Activated naive CD8-positive, alpha-beta T cell treated with anti-CD3 and anti-CD28 coated beads for 36 hours (primary cell): ENCODE data around the gene ANKRD31. TPM values are rescaled to one million over a fixed set of nuclear protein-coding genes. Genes with fewer than 3 reads are reported as not detected.
A peak's percentile ranks its signal among the peaks of the same experiment; 100 is the strongest.
"Not testable (repeated sequence)": the region's sequence is repeated elsewhere in the genome, so short reads cannot be mapped to it uniquely, and the experiment has no call there.

Experiments
- DNase-seq: peaks from one replicate; pipeline ENCODE4 v3.0.0; 2021
- H3K27ac Mint-ChIP-seq: one replicate; pipeline ENCODE4 v1.8.0; 2022; ENCODE audit warnings: mild to moderate bottlenecking, moderate library complexity, mixed read lengths
- H3K27me3 Mint-ChIP-seq: one replicate; pipeline ENCODE4 v1.8.0; 2022; ENCODE audit warnings: mild to moderate bottlenecking, mixed read lengths
- H3K36me3 Mint-ChIP-seq: one replicate; pipeline ENCODE4 v1.8.0; 2021; ENCODE audit warnings: mild to moderate bottlenecking, mixed read lengths
- H3K4me1 Mint-ChIP-seq: one replicate; pipeline ENCODE4 v1.8.0; 2021; ENCODE audit warnings: mixed read lengths
- H3K4me3 Mint-ChIP-seq: one replicate; pipeline ENCODE4 v1.8.0; 2022; ENCODE audit warnings: mild to moderate bottlenecking, moderate library complexity, mixed read lengths
- H3K9me3 Mint-ChIP-seq: one replicate; pipeline ENCODE4 v1.8.0; 2022; ENCODE audit warnings: mixed read lengths
- total RNA-seq, 2 experiments: library from RNA; stranded (reverse); gene quantifications; one replicate each; pipeline ENCODE4 v1.2.3, GENCODE V29; 2021

Gene ANKRD31
- total RNA-seq, 2 experiments from 2014 or later: 0.76 to 0.99 TPM

- Mint-ChIP-seq H3K27me3 (no peaks in the 10 kb centered on the region), H3K27ac (no peak overlapping the region), H3K4me1 (no peaks in the 10 kb centered on the region), H3K4me3 (no peak overlapping the region), H3K9me3 (no peaks in the 10 kb centered on the region), H3K36me3 (no peaks in the 10 kb centered on the region)
- no peak for DNase-seq
Measured at GRCh38 chr5:75243510-75243909, 6.8 kb upstream of the ANKRD31 start.

GRCh38 chr5:75243100-75243499 is 6.4 kb upstream of the ANKRD31 start:
- Mint-ChIP-seq H3K4me3 (no peak overlapping the region), H3K27ac (no peak overlapping the region), H3K4me1 (no peaks in the 10 kb centered on the region), H3K36me3 (no peaks in the 10 kb centered on the region), H3K27me3 (no peaks in the 10 kb centered on the region), H3K9me3 (no peaks in the 10 kb centered on the region)
- DNase-seq: no peak

GRCh38 chr5:75242067-75242466 is 5.4 kb upstream of the ANKRD31 start:
- H3K27ac Mint-ChIP-seq: no peak overlapping the region
- no peak for DNase-seq
- no peaks in the 10 kb centered on the region for H3K36me3 Mint-ChIP-seq
- H3K27me3 Mint-ChIP-seq: no peaks in the 10 kb centered on the region
- no peaks in the 10 kb centered on the region for H3K9me3 Mint-ChIP-seq
- no peak overlapping the region for H3K4me3 Mint-ChIP-seq
- peaks cover 2% of the 10 kb centered on the region for H3K4me1 Mint-ChIP-seq

GRCh38 chr5:75239681-75240080 is 3.0 kb upstream of the ANKRD31 start:
- DNase-seq: no peak
- no peak overlapping the region for H3K4me3 Mint-ChIP-seq

GRCh38 chr5:75235711-75236110 is 967 bp downstream of the ANKRD31 start:
- H3K4me3 Mint-ChIP-seq: peak overlapping the region; percentile 96
- H3K36me3 Mint-ChIP-seq: peaks cover 1% of the 10 kb centered on the region
- no peaks in the 10 kb centered on the region for H3K27me3 Mint-ChIP-seq
- H3K9me3 Mint-ChIP-seq: no peaks in the 10 kb centered on the region
- DNase-seq: no peak
- H3K27ac Mint-ChIP-seq: peak overlapping the region; percentile 100
- H3K4me1 Mint-ChIP-seq: peaks cover 16% of the 10 kb centered on the region

More at GRCh38 chr5:75239681-75240080, 3.0 kb upstream of the ANKRD31 start:
- Mint-ChIP-seq H3K9me3 (no peaks in the 10 kb centered on the region), H3K36me3 (peaks cover 1% of the 10 kb centered on the region), H3K27ac (no peak overlapping the region), H3K27me3 (no peaks in the 10 kb centered on the region), H3K4me1 (peaks cover 12% of the 10 kb centered on the region)

- H3K4me3 Mint-ChIP-seq: no peak overlapping the region
Measured at GRCh38 chr5:75234251-75234650, 2.4 kb downstream of the ANKRD31 start.

GRCh38 chr5:75226916-75227315 is 9.8 kb downstream of the ANKRD31 start:
- Mint-ChIP-seq H3K36me3 (peaks cover 5% of the 10 kb centered on the region), H3K4me1 (peaks cover 1% of the 10 kb centered on the region), H3K27me3 (no peaks in the 10 kb centered on the region), H3K4me3 (no peak overlapping the region), H3K27ac (no peak overlapping the region), H3K9me3 (no peaks in the 10 kb centered on the region)
- DNase-seq: no peak

More at GRCh38 chr5:75234251-75234650, 2.4 kb downstream of the ANKRD31 start:
- H3K4me1 Mint-ChIP-seq: peaks cover 16% of the 10 kb centered on the region
- no peaks in the 10 kb centered on the region for H3K27me3 Mint-ChIP-seq
- no peaks in the 10 kb centered on the region for H3K9me3 Mint-ChIP-seq
- no peak for DNase-seq
- peaks cover 3% of the 10 kb centered on the region for H3K36me3 Mint-ChIP-seq
- H3K27ac Mint-ChIP-seq: no peak overlapping the region

GRCh38 chr5:75225506-75225905 is 11.2 kb downstream of the ANKRD31 start:
- Mint-ChIP-seq H3K4me3 (no peak overlapping the region), H3K4me1 (no peaks in the 10 kb centered on the region), H3K9me3 (peaks cover 4% of the 10 kb centered on the region), H3K27ac (no peak overlapping the region), H3K27me3 (no peaks in the 10 kb centered on the region), H3K36me3 (peaks cover 13% of the 10 kb centered on the region)
- DNase-seq: no peak

GRCh38 chr5:75220787-75221186 is 15.9 kb downstream of the ANKRD31 start:
- not testable (repeated sequence) for H3K4me3 Mint-ChIP-seq, H3K27me3 Mint-ChIP-seq, H3K27ac Mint-ChIP-seq, DNase-seq, H3K4me1 Mint-ChIP-seq
- Mint-ChIP-seq H3K36me3 (peaks cover 51% of the 10 kb centered on the region), H3K9me3 (peaks cover 25% of the 10 kb centered on the region)

GRCh38 chr5:75214928-75215327 is 21.8 kb downstream of the ANKRD31 start:
- Mint-ChIP-seq H3K27ac (no peak overlapping the region), H3K36me3 (peaks cover 44% of the 10 kb centered on the region), H3K27me3 (no peaks in the 10 kb centered on the region), H3K4me3 (no peak overlapping the region), H3K4me1 (peaks cover 13% of the 10 kb centered on the region), H3K9me3 (peaks cover 21% of the 10 kb centered on the region)
- DNase-seq: no peak

GRCh38 chr5:75214409-75214808 is 22.3 kb downstream of the ANKRD31 start:
- peaks cover 38% of the 10 kb centered on the region for H3K36me3 Mint-ChIP-seq
- peaks cover 21% of the 10 kb centered on the region for H3K9me3 Mint-ChIP-seq
- H3K27me3 Mint-ChIP-seq: no peaks in the 10 kb centered on the region
- DNase-seq: no peak
- no peak overlapping the region for H3K27ac Mint-ChIP-seq
- no peak overlapping the region for H3K4me3 Mint-ChIP-seq
- H3K4me1 Mint-ChIP-seq: peaks cover 13% of the 10 kb centered on the region

- Mint-ChIP-seq H3K36me3 (no peaks in the 10 kb centered on the region), H3K4me1 (no peaks in the 10 kb centered on the region), H3K27ac (no peak overlapping the region), H3K9me3 (no peaks in the 10 kb centered on the region), H3K27me3 (no peaks in the 10 kb centered on the region), H3K4me3 (no peak overlapping the region)
- no peak for DNase-seq
Measured at GRCh38 chr5:75203604-75204003, 33.1 kb downstream of the ANKRD31 start.

GRCh38 chr5:75202935-75203334 is 33.7 kb downstream of the ANKRD31 start:
- H3K27ac Mint-ChIP-seq: no peak overlapping the region
- no peak overlapping the region for H3K4me3 Mint-ChIP-seq
- H3K27me3 Mint-ChIP-seq: no peaks in the 10 kb centered on the region
- H3K4me1 Mint-ChIP-seq: no peaks in the 10 kb centered on the region
- H3K36me3 Mint-ChIP-seq: no peaks in the 10 kb centered on the region
- H3K9me3 Mint-ChIP-seq: no peaks in the 10 kb centered on the region
- no peak for DNase-seq

- Mint-ChIP-seq H3K4me1 (no peaks in the 10 kb centered on the region), H3K9me3 (no peaks in the 10 kb centered on the region), H3K27me3 (no peaks in the 10 kb centered on the region), H3K4me3 (no peak overlapping the region), H3K27ac (no peak overlapping the region), H3K36me3 (no peaks in the 10 kb centered on the region)
- no peak for DNase-seq
Measured at GRCh38 chr5:75200776-75201175, 35.9 kb downstream of the ANKRD31 start.

GRCh38 chr5:75199946-75200345 is 36.7 kb downstream of the ANKRD31 start:
- Mint-ChIP-seq H3K36me3 (no peaks in the 10 kb centered on the region), H3K27me3 (no peaks in the 10 kb centered on the region), H3K9me3 (no peaks in the 10 kb centered on the region), H3K27ac (no peak overlapping the region), H3K4me3 (no peak overlapping the region), H3K4me1 (no peaks in the 10 kb centered on the region)
- DNase-seq: no peak

GRCh38 chr5:75199071-75199470 is 37.6 kb downstream of the ANKRD31 start:
- no peaks in the 10 kb centered on the region for H3K9me3 Mint-ChIP-seq
- DNase-seq: no peak
- no peak overlapping the region for H3K4me3 Mint-ChIP-seq
- no peaks in the 10 kb centered on the region for H3K4me1 Mint-ChIP-seq
- no peak overlapping the region for H3K27ac Mint-ChIP-seq
- no peaks in the 10 kb centered on the region for H3K36me3 Mint-ChIP-seq
- no peaks in the 10 kb centered on the region for H3K27me3 Mint-ChIP-seq

GRCh38 chr5:75197745-75198144 is 38.9 kb downstream of the ANKRD31 start:
- H3K9me3 Mint-ChIP-seq: no peaks in the 10 kb centered on the region
- peaks cover 6% of the 10 kb centered on the region for H3K4me1 Mint-ChIP-seq
- no peak for DNase-seq
- no peak overlapping the region for H3K4me3 Mint-ChIP-seq
- H3K27me3 Mint-ChIP-seq: no peaks in the 10 kb centered on the region
- H3K36me3 Mint-ChIP-seq: no peaks in the 10 kb centered on the region
- no peak overlapping the region for H3K27ac Mint-ChIP-seq
